Hindlimb muscle (tissue), 1 donor: Measurements from ENCODE around the gene CEBPB. TPM values are rescaled to one million over a fixed set of nuclear protein-coding genes. Genes with fewer than 3 reads are reported as not detected.
"Not testable (repeated sequence)": the region's sequence is repeated elsewhere in the genome, so short reads cannot be mapped to it uniquely, and the experiment has no call there.

Experiments used
- DNase-seq: peaks from one replicate; pipeline ENCODE4 v3.0.0-alpha.2; 2013
- polyA plus RNA-seq: library from polyadenylated mRNA; unstranded; fragments of 120-200 nt; gene quantifications from one replicate; pipeline ENCODE4 v1.2.1, GENCODE V29; 2013; ENCODE audit not compliant: insufficient read length

Gene CEBPB
- polyA plus RNA-seq, 1 donor: 9.4 TPM

DNA sequence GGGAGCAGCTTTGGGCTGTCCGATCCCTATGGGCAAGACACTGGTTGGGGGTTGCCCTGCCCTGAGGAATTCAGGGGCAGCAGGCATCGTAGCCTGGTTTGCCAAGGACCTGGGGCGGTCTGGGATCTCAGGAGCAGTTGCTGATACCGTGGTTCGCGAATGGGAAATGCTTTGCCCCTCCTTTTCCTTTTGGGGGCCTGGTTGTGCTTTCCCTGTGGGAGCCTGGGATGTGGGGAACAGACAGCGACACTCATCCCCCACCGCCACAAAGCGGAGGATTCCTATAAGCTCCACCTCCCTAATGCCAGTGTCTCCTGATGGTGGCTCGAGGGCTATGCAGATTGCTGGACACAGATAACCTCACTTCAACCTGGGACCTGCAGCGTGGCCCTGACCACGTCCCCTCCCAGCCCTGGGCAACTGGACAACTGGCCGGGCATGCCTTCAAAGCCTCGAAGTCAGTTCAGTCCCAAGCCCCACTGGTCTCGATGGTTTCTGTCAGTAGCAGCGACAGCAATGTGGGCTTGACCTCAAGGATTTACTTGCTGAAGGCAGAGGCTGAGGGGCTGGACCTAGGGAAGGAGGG is 3.3 kb downstream of the CEBPB start:
- DNase-seq: no peak

DNA sequence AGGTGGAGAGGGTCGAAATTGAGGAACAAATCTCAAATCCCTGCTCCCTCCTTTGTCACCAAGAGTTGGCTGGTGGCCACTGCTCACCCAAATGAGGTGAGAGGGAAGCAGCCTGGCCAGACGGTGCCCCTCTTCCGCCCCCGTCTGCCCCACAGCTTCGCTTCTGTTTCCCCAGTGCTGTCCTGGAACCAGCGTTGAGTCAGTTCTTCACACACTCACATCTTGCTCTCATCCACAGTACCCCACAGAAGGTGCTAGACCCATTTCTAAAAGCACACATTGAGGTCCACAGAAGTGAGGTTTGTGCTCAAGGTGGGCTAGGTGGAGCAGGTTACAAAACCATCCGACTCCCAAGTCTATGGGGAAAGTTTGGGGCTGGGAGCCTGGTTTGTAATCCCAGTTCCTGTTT is 3.8 kb downstream of the CEBPB start:
- DNase-seq: no peak

DNA sequence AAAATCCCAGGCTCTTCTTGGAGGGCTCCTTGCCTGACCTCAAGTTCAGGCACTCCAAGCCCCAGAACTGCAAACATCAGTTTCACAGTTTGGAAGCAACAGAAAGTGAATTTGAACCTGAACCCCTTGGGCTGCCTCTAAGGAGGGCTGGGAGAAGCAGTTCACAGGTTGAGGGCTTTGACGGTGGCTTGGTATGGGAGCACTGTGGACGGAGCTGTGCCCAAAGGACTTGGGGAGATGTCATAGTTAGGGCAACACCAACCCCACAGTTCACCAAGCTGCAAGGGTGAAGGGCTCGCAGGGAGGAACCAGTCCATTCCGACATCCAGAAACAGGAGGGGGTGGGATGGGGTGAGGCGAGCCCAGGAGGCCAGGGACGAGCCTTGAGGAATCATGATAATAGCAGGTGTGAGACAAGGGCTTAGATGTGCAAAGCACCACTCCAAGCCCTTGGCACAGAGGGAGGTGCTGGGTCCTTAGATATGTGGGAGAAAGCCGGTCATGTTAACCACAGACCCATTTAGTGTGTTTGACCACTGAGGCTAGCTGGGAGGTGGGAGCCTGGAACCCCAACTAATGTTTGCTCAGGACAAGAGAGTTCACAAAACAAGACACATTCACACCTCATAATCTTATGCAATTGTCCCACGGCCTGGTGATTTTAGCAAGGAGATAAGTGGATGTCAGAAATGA is 4.3 kb downstream of the CEBPB start:
- no peak for DNase-seq

DNA sequence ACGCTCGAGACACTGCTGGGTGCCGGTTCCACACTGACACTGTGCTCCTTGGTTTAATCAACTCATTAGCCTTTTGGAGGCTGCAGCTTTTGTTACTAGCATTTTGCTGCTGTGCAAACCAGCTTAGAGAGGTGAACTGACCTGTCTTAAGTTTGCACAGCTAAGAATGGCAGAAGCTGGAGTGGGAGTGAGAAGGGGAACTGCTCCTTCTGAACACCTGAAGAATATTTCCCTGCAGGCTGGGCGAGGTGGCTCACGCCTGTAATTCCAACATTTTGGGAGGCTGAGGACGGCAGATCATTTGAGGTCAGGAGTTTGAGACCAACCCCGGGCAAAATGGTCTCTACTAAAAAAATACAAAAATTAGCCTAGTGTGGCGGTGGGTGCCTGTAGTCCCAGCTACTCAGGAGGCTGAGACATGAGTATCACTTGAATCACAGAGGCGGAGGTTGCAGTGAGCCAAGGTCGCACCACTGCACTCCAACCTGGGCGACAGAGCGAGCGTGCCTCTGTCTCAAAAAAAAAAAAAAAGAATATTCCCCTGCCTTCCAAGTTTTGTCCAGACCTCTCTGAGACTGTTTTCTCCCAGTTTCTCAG is 5.0 kb downstream of the CEBPB start:
- no peak for DNase-seq

DNA sequence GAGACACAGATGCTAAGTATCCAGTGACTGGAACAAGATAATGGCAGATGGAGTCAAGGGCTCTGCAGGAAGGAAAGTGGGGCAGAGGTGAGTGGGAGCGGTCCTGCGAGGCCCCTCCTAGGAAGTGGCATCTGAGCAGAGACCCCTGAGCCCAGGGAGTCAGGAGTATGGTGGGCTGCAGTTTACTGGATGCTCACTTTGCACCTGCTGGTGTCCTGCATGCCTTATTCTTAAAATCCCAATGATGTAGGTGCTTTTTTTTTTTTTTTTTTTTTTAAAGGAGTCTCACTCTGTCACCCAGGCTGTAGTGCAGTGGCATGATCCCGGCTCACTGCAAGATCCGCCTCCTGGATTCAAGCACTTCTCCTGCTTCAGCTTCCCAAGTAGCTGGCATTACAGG is 5.6 kb downstream of the CEBPB start:
- DNase-seq: no peak

DNA sequence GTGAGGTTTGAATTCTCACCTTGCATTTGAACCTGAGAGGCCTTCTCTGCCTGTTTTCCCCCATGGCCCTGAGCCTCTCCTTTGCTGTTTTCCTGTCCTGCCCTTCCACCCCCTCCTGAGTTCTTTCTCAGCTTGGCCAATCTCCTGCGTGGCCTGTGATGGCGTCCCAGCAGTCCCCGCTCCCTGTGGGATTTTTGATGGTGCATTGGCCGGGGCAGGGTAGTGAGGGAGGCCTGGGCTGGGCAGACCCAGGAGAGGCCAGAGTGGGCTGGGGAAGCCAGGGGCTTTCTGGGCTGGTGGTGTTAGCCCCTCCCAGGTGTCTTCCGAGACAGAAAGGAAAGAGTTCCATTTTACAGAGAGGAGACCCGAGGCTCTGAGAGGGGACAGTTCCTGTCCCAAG is 6.3 kb downstream of the CEBPB start:
- DNase-seq: no peak

DNA sequence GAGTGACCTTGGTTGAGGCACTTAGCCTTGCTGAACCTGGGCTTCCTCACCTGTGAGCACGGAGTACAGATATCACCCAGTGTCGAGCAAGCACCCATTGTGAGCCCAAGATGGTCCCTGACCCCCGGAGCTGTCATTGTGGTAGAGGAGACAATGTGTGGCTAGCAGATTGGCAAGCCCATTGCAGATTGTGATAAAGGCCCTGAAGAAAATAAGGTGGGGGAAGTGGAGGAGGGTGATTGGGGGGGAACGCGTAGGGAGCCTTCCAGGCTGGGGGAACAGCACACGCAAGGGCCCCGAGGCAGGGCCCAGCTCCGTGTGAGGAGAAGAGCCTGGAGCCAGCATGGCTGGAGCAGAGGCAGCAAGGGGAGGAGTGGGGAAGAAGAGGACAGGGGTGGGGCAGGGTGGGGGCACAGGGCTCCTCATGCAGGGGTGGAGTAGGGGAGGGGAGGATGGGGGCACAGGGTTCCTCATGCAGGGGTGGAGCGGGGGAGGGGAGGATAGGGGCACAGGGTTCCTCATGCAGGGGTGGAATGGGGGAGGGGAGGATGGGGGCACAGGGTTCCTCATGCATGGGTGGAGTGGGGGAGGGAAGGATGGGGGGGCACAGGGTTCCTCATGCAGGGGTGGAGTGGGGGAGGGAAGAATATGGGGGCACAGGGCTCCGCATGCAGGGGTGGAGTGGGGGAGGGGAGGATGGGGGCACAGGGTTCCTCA is 7.0 kb downstream of the CEBPB start:
- DNase-seq: no peak

DNA sequence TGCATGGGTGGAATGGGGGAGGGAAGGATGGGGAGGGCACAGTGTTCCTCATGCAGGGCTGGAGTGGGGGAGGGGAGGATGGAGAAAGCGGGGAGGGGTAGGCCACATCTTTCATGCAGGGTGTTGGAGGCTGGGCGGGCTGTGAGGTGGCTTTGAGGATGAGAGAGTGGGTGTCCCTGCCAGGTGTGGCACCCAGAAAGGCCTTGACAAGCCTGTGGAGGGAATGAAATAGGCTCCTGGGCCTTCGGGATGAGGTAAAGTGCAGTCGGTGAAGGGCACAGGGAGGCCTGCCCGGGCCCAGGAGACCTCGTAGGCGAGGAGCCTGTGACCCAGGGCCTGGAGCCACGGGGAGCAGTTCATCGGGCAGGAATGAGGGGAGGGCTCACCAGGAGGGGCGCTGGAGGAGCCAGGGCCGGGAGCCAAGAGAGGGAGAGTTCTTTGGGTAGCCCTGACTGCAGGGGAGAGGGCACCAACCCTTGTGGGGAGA is 7.6 kb downstream of the CEBPB start:
- no peak for DNase-seq

DNA sequence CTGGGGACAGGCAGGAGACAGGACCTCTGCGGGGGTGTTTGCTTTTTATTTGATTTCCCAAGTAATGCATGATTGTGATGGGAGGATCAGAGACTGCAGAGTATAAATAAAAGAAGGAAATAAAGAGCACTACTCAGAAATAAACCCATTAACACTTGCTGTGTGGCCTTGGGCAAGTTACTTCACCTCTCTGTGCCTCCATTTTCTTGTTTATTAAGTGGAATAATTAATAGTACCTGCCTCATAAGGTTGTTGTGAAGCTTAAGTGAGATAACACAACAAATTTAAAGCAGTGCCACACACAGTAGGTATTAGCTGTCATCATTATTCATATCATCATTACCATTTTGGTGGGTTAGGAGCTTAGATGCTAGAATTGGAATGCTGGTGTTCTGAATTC is 8.1 kb downstream of the CEBPB start:
- DNase-seq: no peak

DNA sequence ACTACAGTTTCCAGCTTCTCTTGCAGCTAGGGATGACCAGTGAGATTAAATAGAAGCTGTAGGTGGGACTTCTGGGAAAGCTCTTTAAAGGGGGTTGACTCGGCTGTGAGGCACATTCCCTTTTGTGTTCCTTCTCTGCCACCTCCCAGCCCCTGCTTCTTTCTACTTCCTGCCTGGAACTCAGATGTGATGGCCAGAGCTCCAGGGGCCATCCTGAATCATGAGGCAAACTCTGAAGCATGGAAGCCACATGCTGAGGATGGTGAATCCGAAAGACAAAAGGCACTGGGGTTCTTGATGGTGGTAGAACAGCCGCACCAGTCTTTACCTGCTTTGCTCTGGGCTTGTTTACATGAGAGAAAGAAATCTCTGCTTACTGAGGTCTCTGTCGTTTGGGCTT is 9.1 kb downstream of the CEBPB start:
- DNase-seq: no peak

DNA sequence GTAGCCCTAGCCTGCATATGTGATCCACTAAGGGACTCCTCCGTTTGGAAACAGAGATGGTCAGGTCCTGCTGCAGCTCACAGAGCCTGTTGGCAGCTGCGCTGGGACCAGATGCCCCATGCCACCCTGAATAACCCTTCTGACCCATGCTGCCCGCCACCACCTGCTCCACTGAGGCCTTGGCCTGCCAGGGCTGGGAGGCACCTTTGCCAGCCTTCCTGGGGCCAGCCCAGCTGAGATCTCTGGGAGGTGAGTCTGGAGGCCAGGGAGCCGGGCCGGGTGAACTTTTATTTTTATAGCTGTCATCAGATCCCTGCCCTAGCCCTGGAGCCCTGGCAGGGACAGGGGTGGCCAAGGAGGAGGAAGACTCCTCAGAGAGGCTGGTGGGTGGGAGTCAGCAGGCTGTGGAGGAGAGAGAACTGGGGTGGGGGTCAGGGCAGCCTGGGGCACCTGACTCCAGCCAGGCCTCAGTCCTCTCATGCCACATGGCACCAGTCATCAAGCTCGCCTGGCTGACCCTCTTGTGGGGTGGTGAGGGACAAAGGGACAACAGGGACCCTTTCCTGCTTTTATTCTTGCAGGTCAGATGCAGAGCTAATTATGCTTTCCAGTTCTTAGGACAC is 10.0 kb downstream of the CEBPB start:
- no peak for DNase-seq

DNA sequence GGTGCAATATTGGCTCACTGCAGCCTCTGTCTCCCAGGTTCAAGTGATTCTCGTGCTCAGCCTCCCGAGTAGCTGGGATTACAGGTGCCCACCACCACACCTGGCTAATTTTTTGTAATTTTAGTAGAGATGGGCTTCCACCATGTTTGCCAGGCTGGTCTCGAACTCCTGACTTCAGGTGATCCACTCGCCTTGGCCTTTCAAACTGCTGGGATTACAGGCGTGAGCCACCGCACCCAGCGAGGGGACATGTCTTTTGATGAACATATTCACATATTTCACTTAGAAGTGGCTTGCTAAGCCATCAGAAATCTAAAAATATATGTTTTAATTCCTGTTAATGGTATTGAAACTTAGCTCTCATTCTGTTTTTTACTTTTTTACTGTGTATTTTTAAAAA is 11.1 kb downstream of the CEBPB start:
- not testable (repeated sequence) for DNase-seq

DNA sequence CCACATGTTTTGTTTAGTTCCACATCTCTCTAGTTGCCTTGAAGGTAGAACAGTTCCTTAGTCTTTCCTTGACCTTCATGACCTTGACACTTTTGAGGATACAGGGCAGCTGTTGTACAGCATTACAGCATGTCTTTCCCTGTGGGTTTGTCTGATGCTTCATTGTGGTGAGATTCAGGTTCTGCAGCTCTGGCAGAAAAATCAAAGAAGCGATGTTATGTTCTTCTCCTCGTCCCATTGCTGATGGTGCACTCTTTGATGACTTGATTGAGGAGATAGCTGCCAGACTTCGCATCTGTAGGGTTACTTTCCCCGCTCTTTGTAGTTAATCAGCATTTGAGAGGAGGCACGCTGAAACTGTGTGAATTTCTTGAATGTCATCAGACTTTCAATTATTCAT is 12.0 kb downstream of the CEBPB start:
- no peak for DNase-seq

DNA sequence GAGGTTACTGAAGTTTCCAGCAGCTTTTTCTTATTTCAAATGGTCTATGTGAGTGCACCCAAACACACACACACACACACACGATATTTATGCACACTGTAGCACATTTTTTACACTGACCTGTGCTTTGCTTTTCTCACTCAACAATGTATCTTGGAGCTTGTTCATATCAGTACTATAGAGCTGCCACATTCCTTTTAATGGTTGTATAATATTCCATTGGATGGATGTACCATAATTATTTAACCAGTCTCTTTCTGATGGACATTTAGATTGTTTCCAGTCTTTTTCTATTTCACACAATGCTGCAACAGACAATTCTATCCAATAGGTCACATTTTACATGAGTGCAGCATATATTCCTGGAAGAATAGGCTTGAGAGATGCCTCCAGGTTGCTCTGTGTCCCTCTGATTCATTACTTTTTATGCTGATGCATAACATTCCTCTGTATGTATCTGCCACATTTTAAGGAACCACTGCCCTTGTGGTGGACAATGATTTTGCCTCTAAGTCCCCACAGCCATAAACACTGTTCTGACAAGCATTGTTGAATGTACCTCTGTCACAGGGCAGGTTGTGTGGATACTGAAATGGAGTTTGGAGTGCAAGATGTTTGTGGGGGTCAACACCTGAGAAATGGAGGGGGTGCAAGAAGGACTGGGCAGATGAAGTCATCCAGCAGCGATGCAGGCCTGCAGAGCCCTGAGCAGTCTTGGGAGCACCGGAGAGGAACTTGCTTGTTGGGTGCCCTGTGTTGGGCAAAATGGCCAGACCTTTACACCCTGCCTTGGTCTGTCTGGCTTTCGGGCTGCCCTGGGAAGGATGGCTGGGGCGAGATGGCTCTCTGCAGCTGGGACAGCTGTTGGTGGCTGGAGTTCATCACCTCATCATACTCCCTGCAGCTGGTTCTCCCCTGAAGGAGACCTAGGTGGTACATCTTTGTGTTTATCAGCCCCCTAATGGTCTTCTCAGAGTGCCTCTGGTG is 13.6 kb downstream of the CEBPB start:
- no peak for DNase-seq

DNA sequence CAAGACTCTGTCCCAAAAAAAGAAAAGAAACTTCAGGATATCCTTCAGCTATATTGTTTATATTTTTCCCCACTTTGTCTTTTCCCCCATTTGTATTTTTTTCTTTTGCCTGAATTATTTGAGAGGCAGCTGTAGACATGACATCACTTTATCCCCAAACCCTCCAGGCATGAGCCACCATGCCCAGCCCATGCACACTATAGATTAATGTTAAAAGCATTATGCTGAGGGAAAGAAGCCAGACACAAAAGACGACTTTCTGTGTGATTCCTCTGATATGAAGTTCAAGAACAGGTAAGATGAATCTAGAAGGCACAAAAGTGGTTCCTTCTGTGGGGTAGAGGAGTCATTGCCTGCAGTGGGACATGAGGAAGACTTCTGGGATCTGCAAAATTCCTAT is 16.4 kb downstream of the CEBPB start:
- DNase-seq: no peak

DNA sequence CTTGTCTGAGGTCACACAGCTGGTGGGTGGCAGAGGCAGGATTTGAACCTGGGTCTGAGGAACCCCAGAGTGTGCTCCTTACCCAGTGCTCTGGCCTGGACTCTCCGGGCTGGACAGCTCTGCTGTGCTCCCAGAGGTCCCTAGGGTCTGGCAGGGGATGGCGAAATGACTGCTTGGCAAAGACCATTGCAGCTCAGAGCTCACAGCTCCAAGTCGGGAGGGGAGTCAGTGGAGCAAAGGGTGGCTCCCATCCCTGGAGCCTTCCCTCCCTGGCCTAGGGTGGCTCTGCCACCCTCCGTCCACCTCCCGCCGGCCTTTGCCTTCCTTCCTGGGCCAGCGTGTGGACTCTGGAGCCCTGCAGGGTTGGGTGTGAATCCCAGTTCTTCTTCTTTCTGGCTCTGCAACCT is 17.5 kb downstream of the CEBPB start:
- no peak for DNase-seq

DNA sequence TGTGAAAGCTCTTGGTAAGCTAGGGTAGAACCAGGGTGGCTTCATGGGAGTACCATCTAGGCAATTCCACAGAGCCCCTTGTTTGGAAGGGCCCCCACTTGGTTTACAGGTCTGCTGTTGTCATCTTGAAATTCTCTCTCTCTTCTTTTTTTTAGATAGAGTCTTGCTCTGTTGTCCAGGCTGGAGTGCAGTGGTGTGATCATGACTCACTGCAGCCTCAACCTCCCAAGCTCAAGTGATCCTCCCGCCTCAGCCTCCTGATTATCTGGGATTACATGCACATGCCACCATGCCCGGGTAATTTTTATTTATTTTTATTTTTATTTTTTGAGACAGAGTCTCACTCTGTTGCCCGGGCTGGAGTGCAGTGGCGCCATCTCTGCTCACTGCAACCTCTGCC is 18.2 kb downstream of the CEBPB start:
- DNase-seq: not testable (repeated sequence)

DNA sequence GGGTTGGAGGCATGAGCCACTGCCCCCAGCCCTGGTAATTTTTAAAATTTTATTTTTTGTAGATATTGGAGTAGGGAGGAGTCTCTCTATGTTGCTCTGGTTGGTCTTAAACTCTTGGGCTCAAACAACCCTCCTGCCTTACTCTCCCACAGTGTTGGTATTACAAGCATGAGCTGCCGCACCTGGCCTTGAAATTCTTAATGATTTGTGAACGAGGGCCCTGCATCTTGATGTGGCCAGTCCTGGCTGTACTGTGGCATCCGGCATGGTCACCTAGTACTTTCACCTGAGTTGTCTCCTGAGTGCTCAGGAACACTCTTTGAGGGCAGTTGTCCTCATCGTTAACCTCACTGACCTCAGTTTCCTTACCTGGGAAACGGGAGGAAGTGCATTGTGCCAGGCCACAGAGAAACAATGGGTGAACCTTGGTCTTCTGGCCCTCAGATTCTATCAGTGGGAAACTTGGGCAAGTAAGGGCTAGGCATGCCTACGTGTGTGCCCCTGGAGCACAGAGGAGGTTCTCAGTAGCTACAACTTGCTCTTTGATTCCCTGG is 19.5 kb downstream of the CEBPB start:
- DNase-seq: no peak

DNA sequence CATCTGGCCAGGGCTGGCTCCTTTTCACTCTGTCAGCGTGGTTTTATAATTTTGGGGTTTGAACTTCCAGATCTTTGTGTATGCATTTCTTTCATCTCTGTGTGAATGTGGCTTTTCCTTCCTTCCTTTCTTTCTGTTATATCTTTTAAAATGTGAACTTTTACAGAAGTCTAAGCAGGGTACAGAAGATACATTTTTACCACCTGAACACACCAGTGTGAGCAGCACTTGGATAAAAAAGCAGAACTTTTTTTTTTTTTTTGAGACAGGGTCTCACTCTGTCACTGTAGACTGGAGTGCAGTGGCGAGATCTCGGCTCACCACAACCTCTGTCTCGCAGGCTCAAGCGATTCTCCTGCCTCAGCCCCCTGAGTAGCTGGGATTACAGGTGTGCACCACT is 20.5 kb downstream of the CEBPB start:
- DNase-seq: no peak

DNA sequence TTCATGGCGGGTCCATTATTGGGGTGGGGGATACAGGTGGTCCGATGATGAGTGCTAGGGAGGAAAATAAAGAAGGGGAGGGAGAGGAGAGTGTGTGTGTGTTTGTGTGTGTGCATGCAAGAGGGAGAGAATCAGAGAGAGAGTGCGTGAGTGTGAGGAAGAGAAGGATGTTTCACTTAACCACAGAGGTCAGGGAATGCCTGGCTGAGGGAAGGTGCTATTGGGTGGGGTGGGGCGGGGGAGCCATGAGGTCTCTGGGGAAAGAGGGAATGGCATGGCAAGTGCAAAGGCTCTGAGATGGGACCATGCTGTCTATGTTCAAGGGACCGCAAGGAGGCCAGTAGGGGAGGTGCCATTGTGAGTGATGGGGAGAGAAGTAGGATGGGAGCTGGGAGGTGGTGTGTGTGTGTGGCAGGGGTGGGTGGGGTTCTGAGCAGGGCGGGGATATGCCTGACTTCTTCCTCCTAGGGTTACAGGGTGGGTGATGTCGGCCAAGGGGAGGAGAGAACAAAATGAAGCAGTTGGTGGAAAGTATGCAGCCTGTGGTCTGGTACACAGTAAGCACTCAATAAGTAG is 23.0 kb downstream of the CEBPB start:
- DNase-seq: no peak
